HG02588 (cell line): ENCODE measurements around the gene FBXW7.

Experiments used
- ATAC-seq: cut with Tn5 transposase; IDR thresholded peaks from one replicate; pipeline ENCODE4 v1.9.1; 2021; ENCODE audit warnings: mild to moderate bottlenecking, moderate library complexity; ENCODE audit not compliant: unreplicated experiment

FBXW7 gene

GRCh38 chr4:152434011-152434410, 101.9 kb downstream of the FBXW7 start:
- no peak for ATAC-seq

GRCh38 chr4:152431784-152432183, 104.1 kb downstream of the FBXW7 start:
- ATAC-seq = no peak

DNA sequence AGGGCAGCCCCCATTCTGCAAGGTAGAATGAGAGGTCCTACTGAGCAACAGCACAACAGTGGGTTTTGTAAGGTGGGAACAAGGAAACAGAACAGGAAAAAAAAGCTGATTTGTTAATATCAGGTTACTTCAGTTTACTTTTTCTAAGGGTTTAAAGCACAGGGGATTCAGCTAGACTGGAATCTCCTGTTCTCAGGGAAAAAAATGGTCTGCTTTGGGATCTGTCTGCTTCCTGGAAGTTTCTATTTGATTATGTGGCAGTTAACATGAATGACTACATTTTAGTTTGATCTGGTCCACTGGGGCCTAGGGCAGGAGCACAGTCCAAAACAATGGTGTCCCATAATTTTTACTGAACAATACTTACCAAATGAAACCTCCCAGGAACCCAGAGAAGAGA, 104.6 kb downstream of the FBXW7 start:
- no peak for ATAC-seq

- no peak for ATAC-seq
These were observed 105.4 kb downstream of the FBXW7 start for GRCh38 chr4:152430507-152430906.

DNA sequence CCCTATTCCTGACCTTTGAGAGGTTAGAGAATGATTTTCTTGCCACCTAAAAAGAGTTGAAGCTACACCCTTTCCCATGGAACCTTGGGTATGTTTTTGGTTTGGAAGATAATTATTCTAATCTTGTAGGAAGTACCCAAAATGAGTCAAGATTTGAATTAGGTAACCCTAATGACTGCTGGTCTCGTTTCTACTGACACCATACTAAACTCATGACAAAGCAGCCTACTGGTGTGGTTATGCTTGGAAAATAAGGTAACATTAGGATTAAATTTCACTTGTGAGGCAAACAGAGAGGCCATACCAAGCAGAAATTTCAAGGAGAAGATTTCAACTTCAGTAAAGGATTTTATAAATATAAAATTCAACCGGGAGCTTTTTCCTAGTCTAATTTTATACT, 107.9 kb downstream of the FBXW7 start:
- ATAC-seq = no peak

- no peak for ATAC-seq
These were observed 110.9 kb downstream of the FBXW7 start for GRCh38 chr4:152424977-152425376.

DNA sequence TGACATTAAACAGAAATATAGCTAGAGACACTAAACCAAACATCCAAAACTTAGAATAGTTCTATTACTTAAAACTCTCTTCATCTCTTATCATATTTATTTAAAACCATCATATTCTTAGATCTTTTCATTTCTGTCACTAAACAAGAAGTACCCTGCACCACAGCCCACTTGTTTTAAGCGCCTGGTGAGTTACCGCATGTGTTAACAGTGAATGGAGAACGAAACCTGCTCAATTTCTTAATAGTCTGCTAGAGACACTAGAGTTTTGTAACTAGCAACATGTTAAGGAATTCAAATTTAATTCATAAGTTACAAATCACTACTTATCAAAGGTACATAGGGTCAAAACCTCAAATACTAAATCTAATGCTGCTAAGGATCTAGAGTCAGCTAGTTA, 111.5 kb downstream of the FBXW7 start:
- ATAC-seq = no peak

DNA sequence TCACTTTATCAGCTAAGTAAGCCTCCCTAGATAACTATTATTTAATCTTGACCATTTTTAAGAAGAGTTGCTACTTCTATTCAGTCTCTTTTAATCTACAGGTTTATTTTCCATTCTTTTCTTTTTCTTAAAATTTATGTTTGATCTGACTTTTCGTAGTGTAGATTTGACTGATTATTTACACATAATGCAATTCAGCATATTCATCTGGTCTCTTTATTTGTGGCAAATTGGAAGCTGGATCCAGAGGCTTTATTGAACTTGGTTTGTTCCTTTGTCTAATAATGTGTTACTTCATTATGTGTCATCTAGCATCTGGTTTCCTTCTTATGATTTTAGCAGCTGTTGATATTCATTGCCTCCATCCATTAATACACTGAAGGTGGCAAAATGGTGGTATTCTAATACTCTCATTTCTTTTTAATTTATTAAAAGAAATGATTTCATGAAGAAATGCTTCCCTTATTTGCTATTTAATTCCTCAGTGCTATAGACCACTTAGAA, 113.0 kb downstream of the FBXW7 start:
- ATAC-seq = no peak

- no peak for ATAC-seq
These were observed 114.3 kb downstream of the FBXW7 start for GRCh38 chr4:152421576-152421975.

- no peak for ATAC-seq
These were observed 116.1 kb downstream of the FBXW7 start for GRCh38 chr4:152419809-152420208.

DNA sequence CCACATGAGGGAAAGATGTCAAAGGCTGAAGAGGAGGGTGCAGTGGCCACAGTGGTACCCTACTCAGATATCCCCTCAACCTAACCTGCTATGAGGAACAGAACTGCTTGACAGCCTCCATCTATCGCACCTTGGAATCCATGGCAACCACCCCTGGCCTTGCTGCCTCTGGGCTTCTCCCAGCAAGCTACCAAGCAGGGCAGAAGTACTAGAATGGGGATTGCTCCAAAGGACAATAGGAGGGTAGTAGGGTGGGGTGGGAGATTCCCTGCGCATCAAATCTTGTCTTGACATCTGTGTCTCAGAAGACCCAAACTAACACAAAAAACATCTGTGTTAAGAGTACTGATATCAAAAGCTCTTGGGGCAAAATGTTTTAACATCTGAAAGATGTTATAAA, 118.2 kb downstream of the FBXW7 start:
- no peak for ATAC-seq

DNA sequence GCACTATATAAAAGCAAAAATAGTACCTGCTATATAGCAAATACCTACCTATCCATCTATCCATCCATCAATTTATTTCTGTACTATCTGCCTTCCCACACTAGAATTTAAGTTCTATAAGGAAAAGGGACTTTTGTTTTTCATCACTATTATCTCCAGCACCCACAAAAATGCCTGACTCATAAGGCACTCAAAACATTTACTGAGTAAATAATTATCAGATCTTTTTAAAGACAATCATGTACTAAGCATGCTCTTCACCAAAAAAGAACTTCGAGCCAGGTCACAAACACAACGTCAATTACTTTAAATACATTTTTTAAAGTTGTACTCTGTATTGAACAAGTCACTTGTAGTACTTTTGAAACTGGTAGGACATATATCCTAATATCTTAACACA, 119.9 kb downstream of the FBXW7 start:
- no peak for ATAC-seq

GRCh38 chr4:152408514-152409327, 127.2 kb downstream of the FBXW7 start:
- no peak for ATAC-seq

DNA sequence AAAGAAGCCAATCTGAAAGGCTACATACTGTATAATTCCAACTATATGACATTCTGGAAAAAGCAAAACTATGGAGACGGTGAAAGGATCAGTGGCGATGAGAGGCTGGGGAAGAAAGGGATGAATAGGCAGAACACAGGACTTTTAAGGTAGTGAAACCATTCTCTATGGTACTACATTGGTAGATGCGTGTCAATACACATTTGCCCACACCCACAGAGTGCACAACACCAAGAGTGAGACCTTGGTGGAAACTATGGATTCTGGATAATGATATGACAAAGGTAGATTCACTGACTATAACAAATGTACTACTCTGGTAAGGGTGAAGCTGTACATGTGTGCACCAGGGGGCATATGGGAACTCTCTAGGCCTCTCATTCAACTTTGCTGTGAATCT, 134.5 kb downstream of the FBXW7 start:
- ATAC-seq = no peak

DNA sequence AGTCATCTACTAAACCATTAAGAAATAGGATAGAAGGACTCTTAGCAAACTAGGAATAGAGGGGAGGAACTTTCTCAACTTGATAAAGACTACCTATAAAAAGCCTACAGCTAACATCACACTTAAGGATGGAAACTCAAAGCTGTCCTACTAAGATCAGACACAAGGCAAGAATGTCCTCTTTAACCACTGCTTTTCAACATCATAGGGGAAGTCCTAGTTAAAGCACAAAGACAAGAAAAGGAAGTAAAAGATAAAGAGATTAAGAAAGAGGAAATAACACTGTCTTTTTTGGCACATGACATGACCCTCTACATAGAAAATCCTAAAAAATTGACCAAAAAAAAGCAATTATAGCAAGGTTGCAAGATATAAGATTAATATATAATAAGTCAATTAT, 136.6 kb downstream of the FBXW7 start:
- no peak for ATAC-seq

- ATAC-seq = no peak
These were observed 137.8 kb downstream of the FBXW7 start for GRCh38 chr4:152398060-152398459.

- ATAC-seq = no peak
These were observed 141.1 kb downstream of the FBXW7 start for GRCh38 chr4:152394791-152395190.

GRCh38 chr4:152392079-152392478, 143.8 kb downstream of the FBXW7 start:
- ATAC-seq = no peak

- ATAC-seq = no peak
These were observed 145.7 kb downstream of the FBXW7 start for GRCh38 chr4:152390216-152390615.

DNA sequence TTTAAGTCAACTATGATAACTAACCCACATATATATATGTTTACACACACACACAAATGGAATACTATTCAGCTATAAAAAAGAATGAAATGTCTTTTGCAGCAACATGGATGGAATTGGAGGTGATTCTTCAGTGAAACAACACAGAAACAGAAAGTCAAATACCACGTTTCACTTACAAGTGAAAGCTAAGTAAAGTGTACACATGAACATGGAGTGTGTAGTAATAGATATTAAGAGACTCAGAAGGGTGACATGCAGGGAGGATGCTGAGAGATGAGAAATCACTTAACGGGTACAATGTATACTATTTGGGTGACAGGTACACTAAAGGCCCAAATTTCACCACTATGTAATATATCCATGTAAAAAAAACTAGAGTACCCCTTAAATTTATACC, 146.5 kb downstream of the FBXW7 start:
- ATAC-seq = no peak

- no peak for ATAC-seq
These were observed 150.3 kb downstream of the FBXW7 start for GRCh38 chr4:152385551-152385950.

- no peak for ATAC-seq
These were observed 153.7 kb downstream of the FBXW7 start for GRCh38 chr4:152382057-152382785.
